Effector memory CD4-positive, alpha-beta T cell (primary cell): ENCODE results near the gene NDRG2.

Experiments
- DNase-seq, 3 donors: peaks; one replicate each; pipeline ENCODE4 v3.0.0-alpha.2; 2020
- H3K27ac ChIP-seq: 2 replicates; pipeline ENCODE4 v1.7.0; 2013; ENCODE audit warnings: mild to moderate bottlenecking, low read length, moderate library complexity; ENCODE audit not compliant: insufficient read depth, poor library complexity, severe bottlenecking
- H3K27me3 ChIP-seq: replicated peaks from 2 replicates; pipeline ENCODE4 v1.7.0; 2013; ENCODE audit warnings: mild to moderate bottlenecking, low read length; ENCODE audit not compliant: insufficient read depth, control insufficient read depth, poor library complexity, severe bottlenecking
- H3K36me3 ChIP-seq: 2 replicates; pipeline ENCODE4 v1.7.0; 2013; ENCODE audit warnings: mild to moderate bottlenecking, low read length, moderate library complexity; ENCODE audit not compliant: control insufficient read depth, insufficient read depth
- H3K4me1 ChIP-seq: 2 replicates; pipeline ENCODE4 v1.7.0; 2013; ENCODE audit warnings: low read length, mild to moderate bottlenecking; ENCODE audit not compliant: control insufficient read depth, insufficient read depth, poor library complexity, severe bottlenecking
- H3K4me3 ChIP-seq: 2 replicates; pipeline ENCODE4 v1.7.0; 2013; ENCODE audit warnings: low read length, low read depth, mild to moderate bottlenecking; ENCODE audit not compliant: insufficient read depth, poor library complexity, severe bottlenecking
- H3K9me3 ChIP-seq: 2 replicates; pipeline ENCODE4 v1.7.0; 2013; ENCODE audit warnings: mild to moderate bottlenecking, low read length, moderate library complexity; ENCODE audit not compliant: control insufficient read depth

NDRG2 gene

GRCh38 chr14:21056520-21057163 lies 31.8 kb upstream of the NDRG2 start:
- Histone ChIP-seq H3K4me1 (no peaks in the 10 kb centered on the region), H3K9me3 (no peaks in the 10 kb centered on the region), H3K36me3 (no peaks in the 10 kb centered on the region), H3K4me3 (no peak overlapping the region), H3K27me3 (no peaks in the 10 kb centered on the region), H3K27ac (no peak overlapping the region)
- no peak for DNase-seq

GRCh38 chr14:21055432-21056117 lies 30.7 kb upstream of the NDRG2 start:
- H3K9me3 ChIP-seq = no peaks in the 10 kb centered on the region
- DNase-seq = no peak
- no peak overlapping the region for H3K27ac ChIP-seq
- no peaks in the 10 kb centered on the region for H3K36me3 ChIP-seq
- no peaks in the 10 kb centered on the region for H3K27me3 ChIP-seq
- no peaks in the 10 kb centered on the region for H3K4me1 ChIP-seq
- H3K4me3 ChIP-seq = no peak overlapping the region

GRCh38 chr14:21054768-21055145 lies 29.9 kb upstream of the NDRG2 start:
- Histone ChIP-seq H3K4me1 (no peaks in the 10 kb centered on the region), H3K27ac (no peak overlapping the region), H3K4me3 (no peak overlapping the region), H3K9me3 (no peaks in the 10 kb centered on the region), H3K27me3 (peaks cover 5% of the 10 kb centered on the region), H3K36me3 (no peaks in the 10 kb centered on the region)
- no peak for DNase-seq

- Histone ChIP-seq H3K27ac (no peak overlapping the region), H3K4me1 (no peaks in the 10 kb centered on the region), H3K36me3 (no peaks in the 10 kb centered on the region), H3K4me3 (no peak overlapping the region), H3K27me3 (peaks cover 5% of the 10 kb centered on the region), H3K9me3 (no peaks in the 10 kb centered on the region)
- no peak for DNase-seq
Measured at GRCh38 chr14:21054123-21054767, 29.4 kb upstream of the NDRG2 start.

- Histone ChIP-seq H3K9me3 (no peaks in the 10 kb centered on the region), H3K4me1 (no peaks in the 10 kb centered on the region), H3K36me3 (no peaks in the 10 kb centered on the region), H3K27me3 (peaks cover 5% of the 10 kb centered on the region), H3K4me3 (no peak overlapping the region), H3K27ac (no peak overlapping the region)
- no peak for DNase-seq
Measured at GRCh38 chr14:21053184-21054122, 28.6 kb upstream of the NDRG2 start.

- H3K27me3 ChIP-seq = peaks cover 5% of the 10 kb centered on the region
- no peak overlapping the region for H3K4me3 ChIP-seq
- no peaks in the 10 kb centered on the region for H3K36me3 ChIP-seq
- DNase-seq = no peak
- no peak overlapping the region for H3K27ac ChIP-seq
- no peaks in the 10 kb centered on the region for H3K9me3 ChIP-seq
- H3K4me1 ChIP-seq = no peaks in the 10 kb centered on the region
Measured at GRCh38 chr14:21050597-21050996, 25.7 kb upstream of the NDRG2 start.

GRCh38 chr14:21049271-21049673 lies 24.4 kb upstream of the NDRG2 start:
- no peak for DNase-seq
- peaks cover 5% of the 10 kb centered on the region for H3K27me3 ChIP-seq
- H3K4me3 ChIP-seq = no peak overlapping the region
- no peaks in the 10 kb centered on the region for H3K36me3 ChIP-seq
- peaks cover 8% of the 10 kb centered on the region for H3K4me1 ChIP-seq
- H3K9me3 ChIP-seq = no peaks in the 10 kb centered on the region
- no peak overlapping the region for H3K27ac ChIP-seq

- Histone ChIP-seq H3K36me3 (no peaks in the 10 kb centered on the region), H3K27ac (no peak overlapping the region), H3K27me3 (peaks cover 5% of the 10 kb centered on the region), H3K4me3 (no peak overlapping the region), H3K9me3 (no peaks in the 10 kb centered on the region), H3K4me1 (peaks cover 10% of the 10 kb centered on the region)
- DNase-seq = no peak
Measured at GRCh38 chr14:21048638-21049037, 23.8 kb upstream of the NDRG2 start.

GRCh38 chr14:21047378-21047781 lies 22.5 kb upstream of the NDRG2 start:
- Histone ChIP-seq H3K27ac (no peak overlapping the region), H3K27me3 (peaks cover 5% of the 10 kb centered on the region), H3K9me3 (no peaks in the 10 kb centered on the region), H3K4me1 (peaks cover 10% of the 10 kb centered on the region), H3K36me3 (no peaks in the 10 kb centered on the region), H3K4me3 (no peak overlapping the region)
- no peak for DNase-seq
